GM21526 (cell line): ENCODE data around the gene KLK7.
"Not testable (repeated sequence)": the region's sequence is repeated elsewhere in the genome, so short reads cannot be mapped to it uniquely, and the experiment has no call there.

Experiments
- ATAC-seq: cut with Tn5 transposase; IDR thresholded peaks from one replicate; pipeline ENCODE4 v1.9.1; 2021; ENCODE audit warnings: moderate library complexity; ENCODE audit not compliant: unreplicated experiment, low FRiP score

KLK7 gene

GRCh38 chr19:51012661-51013190, 29.0 kb upstream of the KLK7 start:
- no peak for ATAC-seq

GRCh38 chr19:51010066-51010795, 26.5 kb upstream of the KLK7 start:
- no peak for ATAC-seq

- ATAC-seq = no peak
These were observed 25.6 kb upstream of the KLK7 start for GRCh38 chr19:51009061-51009891.

- ATAC-seq = no peak
These were observed 23.8 kb upstream of the KLK7 start for GRCh38 chr19:51007488-51007887.

- ATAC-seq = no peak
These were observed 22.7 kb upstream of the KLK7 start for GRCh38 chr19:51006406-51006805.

- ATAC-seq = no peak
These were observed 21.5 kb upstream of the KLK7 start for GRCh38 chr19:51005248-51005647.

- no peak for ATAC-seq
These were observed 19.6 kb upstream of the KLK7 start for GRCh38 chr19:51003316-51003715.

GRCh38 chr19:51002542-51003311, 19.0 kb upstream of the KLK7 start:
- ATAC-seq = no peak

GRCh38 chr19:51002089-51002532, 18.4 kb upstream of the KLK7 start:
- ATAC-seq = no peak

- no peak for ATAC-seq
These were observed 17.8 kb upstream of the KLK7 start, which contains the start of gene KLK8 for GRCh38 chr19:51001515-51001914. KLK8 (minus strand) TSS chr19:51001604; CDS start chr19:51001167, 437 bp downstream.

- ATAC-seq = no peak
These were observed 17.3 kb upstream of the KLK7 start for GRCh38 chr19:51000981-51001380.

GRCh38 chr19:51000426-51000825, 16.7 kb upstream of the KLK7 start:
- ATAC-seq = no peak

GRCh38 chr19:50998686-50999085, 15.0 kb upstream of the KLK7 start:
- ATAC-seq = no peak

- no peak for ATAC-seq
These were observed 14.3 kb upstream of the KLK7 start for GRCh38 chr19:50998061-50998460.

- ATAC-seq = no peak
These were observed 10.4 kb upstream of the KLK7 start for GRCh38 chr19:50994129-50994528.

GRCh38 chr19:50992666-50993035, 8.9 kb upstream of the KLK7 start:
- ATAC-seq = no peak

GRCh38 chr19:50984416-50984815, 699 bp upstream of the KLK7 start:
- not testable (repeated sequence) for ATAC-seq

- ATAC-seq = no peak
These were observed 1.5 kb downstream of the KLK7 start for GRCh38 chr19:50982186-50982585.

- no peak for ATAC-seq
These were observed 2.0 kb downstream of the KLK7 start for GRCh38 chr19:50981587-50982146.

- no peak for ATAC-seq
These were observed 3.5 kb downstream of the KLK7 start for GRCh38 chr19:50980208-50980607.
